ENCODE results near the gene BLNK. TPM values are rescaled to one million over a fixed set of nuclear protein-coding genes. Genes with fewer than 3 reads are reported as not detected.
"Not testable (repeated sequence)": the region's sequence is repeated elsewhere in the genome, so short reads cannot be mapped to it uniquely, and the experiment has no call there.

Gene BLNK
- total and polyA plus RNA-seq, 8 donors = 7.1 to 25.8 (median 12.7) TPM

DNA sequence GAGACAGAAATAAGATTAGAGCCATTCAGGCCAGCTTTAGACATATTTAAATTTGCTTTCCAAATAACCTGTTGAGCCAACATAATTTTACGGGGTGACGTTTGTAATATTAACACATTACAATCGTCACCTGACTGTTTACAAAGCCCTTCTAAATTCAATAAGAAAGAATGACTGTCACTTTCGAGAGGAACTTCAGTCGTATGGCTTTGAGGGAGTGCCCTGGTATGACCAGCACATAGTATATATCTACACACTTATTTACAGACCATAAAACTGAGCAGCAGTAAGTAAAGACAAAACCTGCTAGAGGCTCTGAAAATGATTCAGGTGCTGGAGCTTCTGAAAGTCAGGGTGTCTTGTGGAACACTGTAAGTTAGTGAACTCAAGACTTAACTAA is 62.4 kb downstream of the BLNK start:
- TF ChIP-seq, protein P1, sequence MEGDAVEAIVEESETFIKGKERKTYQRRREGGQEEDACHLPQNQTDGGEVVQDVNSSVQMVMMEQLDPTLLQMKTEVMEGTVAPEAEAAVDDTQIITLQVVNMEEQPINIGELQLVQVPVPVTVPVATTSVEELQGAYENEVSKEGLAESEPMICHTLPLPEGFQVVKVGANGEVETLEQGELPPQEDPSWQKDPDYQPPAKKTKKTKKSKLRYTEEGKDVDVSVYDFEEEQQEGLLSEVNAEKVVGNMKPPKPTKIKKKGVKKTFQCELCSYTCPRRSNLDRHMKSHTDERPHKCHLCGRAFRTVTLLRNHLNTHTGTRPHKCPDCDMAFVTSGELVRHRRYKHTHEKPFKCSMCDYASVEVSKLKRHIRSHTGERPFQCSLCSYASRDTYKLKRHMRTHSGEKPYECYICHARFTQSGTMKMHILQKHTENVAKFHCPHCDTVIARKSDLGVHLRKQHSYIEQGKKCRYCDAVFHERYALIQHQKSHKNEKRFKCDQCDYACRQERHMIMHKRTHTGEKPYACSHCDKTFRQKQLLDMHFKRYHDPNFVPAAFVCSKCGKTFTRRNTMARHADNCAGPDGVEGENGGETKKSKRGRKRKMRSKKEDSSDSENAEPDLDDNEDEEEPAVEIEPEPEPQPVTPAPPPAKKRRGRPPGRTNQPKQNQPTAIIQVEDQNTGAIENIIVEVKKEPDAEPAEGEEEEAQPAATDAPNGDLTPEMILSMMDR (IDR thresholded peaks at IDR 0.05) = no peak

DNA sequence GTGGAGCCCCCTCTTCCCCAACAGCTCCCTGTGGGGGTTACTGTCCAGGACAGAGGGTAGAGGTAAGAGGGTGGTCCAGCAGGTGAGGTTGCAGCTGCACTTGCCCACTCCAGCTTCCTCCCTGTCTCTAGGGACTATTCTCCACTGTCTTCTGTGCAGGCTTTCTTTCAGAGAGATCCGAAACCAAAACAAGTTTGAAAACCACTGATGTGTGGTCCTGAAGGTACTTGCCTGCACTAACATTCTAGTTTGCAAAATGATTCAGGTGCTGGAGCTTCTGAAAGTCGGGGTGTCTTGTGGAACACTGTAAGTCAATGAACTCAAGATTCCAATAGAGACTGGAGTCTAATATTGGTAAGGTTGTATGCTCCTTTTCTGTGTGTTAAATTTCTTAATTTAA is 63.1 kb downstream of the BLNK start:
- H3K9me3 ChIP-seq = no peaks in the 10 kb centered on the region
- ATAC-seq = no peak

More for the DNA sequence above, 62.4 kb downstream of the BLNK start:
- peaks cover 0 to 22% (median 0%) of the 10 kb centered on the region in 3 donors for H3K36me3 ChIP-seq
- H3K9me3 ChIP-seq = no peaks in the 10 kb centered on the region
- FAIRE-seq = no peak
- no peak overlapping the region for H3K27ac ChIP-seq
- no peak overlapping the region for H3K4me3 ChIP-seq
- no peak for DNase-seq
- H3K4me1 ChIP-seq = no peaks in the 10 kb centered on the region
- intact Hi-C loops (cut with DNase I) = no loop called here
- ATAC-seq = no peak
- WGBS, 2 donors = 68 to 70% methylated on average over 5 of the region's 5 CpGs
- no peaks in the 10 kb centered on the region for H3K27me3 ChIP-seq

DNA sequence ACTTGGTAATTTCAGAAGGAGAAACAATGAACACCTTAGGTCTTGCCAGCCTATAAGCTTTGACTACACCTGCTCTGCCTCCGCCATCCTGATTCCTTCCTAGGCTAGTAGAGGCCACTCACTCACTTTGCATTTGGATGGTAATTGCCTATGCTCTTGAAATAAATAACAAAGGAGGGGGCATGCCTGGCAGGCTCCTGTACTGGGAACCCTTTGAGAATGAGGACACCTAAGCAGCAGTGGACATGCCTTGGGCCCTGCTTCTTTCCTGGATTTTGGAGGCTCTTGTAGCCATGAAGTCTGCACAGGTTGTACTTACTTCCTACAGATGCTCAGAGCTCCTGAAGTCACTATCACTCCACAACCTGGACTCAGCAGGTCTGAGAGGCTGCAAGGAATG is 65.8 kb downstream of the BLNK start:
- Histone ChIP-seq H3K27me3 (no peaks in the 10 kb centered on the region), H3K36me3 (peaks cover 0 to 36% (median 0%) of the 10 kb centered on the region in 3 donors), H3K27ac (no peak overlapping the region), H3K4me1 (no peaks in the 10 kb centered on the region), H3K4me3 (no peak overlapping the region), H3K9me3 (no peaks in the 10 kb centered on the region)
- ATAC-seq (no peak), FAIRE-seq (no peak), DNase-seq (no peak)
- TF ChIP-seq, protein P1 (IDR thresholded peaks at IDR 0.05) = no peak
- intact Hi-C loops (cut with DNase I) = no loop called here
- 91 to 100% methylated on average over 1 of the region's 1 CpG for WGBS, 2 donors

More for the DNA sequence above, 63.1 kb downstream of the BLNK start:
- intact Hi-C loops (cut with DNase I) = no loop called here
- TF ChIP-seq, protein P1 (IDR thresholded peaks at IDR 0.05) = no peak
- no peak overlapping the region for H3K27ac ChIP-seq
- no peaks in the 10 kb centered on the region for H3K4me1 ChIP-seq
- H3K4me3 ChIP-seq = no peak overlapping the region
- H3K36me3 ChIP-seq = peaks cover 0 to 28% (median 0%) of the 10 kb centered on the region in 3 donors
- WGBS, 2 donors = 83 to 88% methylated on average over 2 of the region's 2 CpGs
- DNase-seq = no peak
- no peaks in the 10 kb centered on the region for H3K27me3 ChIP-seq
- FAIRE-seq = no peak

DNA sequence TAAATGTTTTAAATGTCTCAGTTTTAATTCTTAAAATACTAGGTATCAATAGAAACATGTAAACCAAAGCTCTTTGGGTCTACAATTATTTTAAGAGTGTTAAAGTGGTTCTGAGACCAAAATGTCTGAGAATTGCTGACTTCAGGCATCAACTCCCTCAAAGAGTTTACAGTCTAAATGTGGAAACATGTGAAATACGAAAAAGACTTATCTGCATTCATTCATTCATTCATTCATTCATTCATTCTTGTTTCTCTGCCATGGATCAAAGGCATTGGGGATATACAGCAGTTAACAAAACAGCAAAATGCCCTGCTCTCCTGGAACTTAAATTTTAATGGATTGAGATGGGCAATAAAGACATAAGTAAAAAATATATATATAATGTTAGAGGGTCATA is 69.8 kb downstream of the BLNK start:
- Histone ChIP-seq H3K36me3 (peaks cover 0 to 34% (median 0%) of the 10 kb centered on the region in 3 donors), H3K4me3 (no peak overlapping the region), H3K27me3 (no peaks in the 10 kb centered on the region), H3K4me1 (no peaks in the 10 kb centered on the region), H3K9me3 (no peaks in the 10 kb centered on the region), H3K27ac (no peak overlapping the region)
- WGBS, 2 donors = 55 to 87% methylated on average over 1 of the region's 1 CpG
- intact Hi-C loops (cut with DNase I) = no loop called here
- no peak for FAIRE-seq
- ATAC-seq = no peak
- TF ChIP-seq, protein P1 (IDR thresholded peaks at IDR 0.05) = no peak
- no peak for DNase-seq

DNA sequence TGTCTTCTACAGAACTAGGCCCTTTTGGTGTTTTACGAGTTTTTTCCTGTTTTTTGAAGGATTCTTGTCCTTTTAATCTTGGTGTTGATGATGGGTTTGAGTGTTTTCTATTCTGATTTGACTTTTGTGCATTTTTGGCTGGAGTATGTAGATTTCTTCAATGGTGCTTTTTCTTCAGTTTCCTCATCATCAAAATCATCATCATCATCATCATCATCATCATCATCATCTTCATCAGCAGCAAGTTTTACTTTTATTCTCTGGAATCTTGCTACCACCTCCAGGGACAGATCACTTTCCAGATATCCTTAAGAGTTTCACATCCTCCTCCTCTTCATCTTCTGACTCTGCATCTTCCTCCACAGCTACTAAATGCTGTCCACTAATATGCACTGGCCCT is 81.9 kb downstream of the BLNK start:
- ATAC-seq; H3K4me1 ChIP-seq; H3K27ac ChIP-seq; H3K9me3 ChIP-seq; intact Hi-C loops (cut with DNase I); DNase-seq; FAIRE-seq; H3K4me3 ChIP-seq; H3K27me3 ChIP-seq: not testable (repeated sequence)
- H3K36me3 ChIP-seq = peaks cover 0 to 13% (median 3%) of the 10 kb centered on the region in 3 donors
- WGBS, 2 donors = 89 to 90% methylated on average over 1 of the region's 1 CpG
